K562 (cell line): ENCODE data around the gene BRICD5. TPM values are rescaled to one million over a fixed set of nuclear protein-coding genes. Genes with fewer than 3 reads are reported as not detected.

Experiments used
- ADNP ChIP-seq: fragments of 200-800 bp; sonication (Bioruptor generic); IDR thresholded peaks from 2 replicates; pipeline ENCODE4 v1.6.1; 2016; ENCODE audit warnings: missing genetic modification characterization, missing compliant biosample characterization
- CXXC5 ChIP-seq: fragments of 250-450 bp; sonication (Bioruptor Pico); IDR thresholded peaks from 2 replicates; pipeline ENCODE4 v1.8.0; 2022; ENCODE audit warnings: inconsistent platforms, mild to moderate bottlenecking, moderate library complexity
- ESRRA ChIP-seq: fragments of 450-650 bp; IDR thresholded peaks from 2 replicates; pipeline ENCODE4 v1.6.1; 2014; ENCODE audit warnings: low read depth, mild to moderate bottlenecking, moderate library complexity, borderline replicate concordance
- HDAC2 ChIP-seq: fragments of 450-650 bp; IDR thresholded peaks from 2 replicates; pipeline ENCODE4 v1.6.1; 2016; ENCODE audit warnings: mild to moderate bottlenecking
- HDGF ChIP-seq: fragments of 450-650 bp; IDR thresholded peaks from 2 replicates; pipeline ENCODE4 v1.6.1; 2016
- KLF6 ChIP-seq: fragments of 250-450 bp; sonication (Bioruptor Pico); IDR thresholded peaks from 2 replicates; pipeline ENCODE4 v1.4.0; 2020; ENCODE audit warnings: mild to moderate bottlenecking, moderate library complexity, borderline replicate concordance
- MAZ ChIP-seq, 2 experiments: fragments of 450-650 bp in 1 of 2; sonication (generic) in 1 of 2; formaldehyde crosslinking; IDR thresholded peaks in 1 of 2; conservative IDR thresholded peaks in 1 of 2; 2 replicates each; pipeline versions ENCODE4 v1.4.0 to v1.5.0; 2020; ENCODE audit warnings: mild to moderate bottlenecking in 1 of 2, missing genetic modification reagents in 1 of 2
- MIER1 ChIP-seq: fragments of 450-650 bp; IDR thresholded peaks from 2 replicates; pipeline ENCODE4 v1.6.1; 2016; ENCODE audit warnings: antibody characterized with exemption, mild to moderate bottlenecking, low read depth
- MYNN ChIP-seq, 2 experiments: sonication (generic); formaldehyde crosslinking in 1 of 2; IDR thresholded peaks; 2 replicates each; pipeline versions ENCODE4 v1.5.0 to v1.6.1; 2016 to 2020; ENCODE audit warnings: antibody characterized with exemption in 1 of 2, missing genetic modification reagents in 1 of 2
- NFIC ChIP-seq: fragments of 450-650 bp; IDR thresholded peaks from 2 replicates; pipeline ENCODE4 v1.6.1; 2017; ENCODE audit warnings: mild to moderate bottlenecking, inconsistent platforms
- NR3C1 ChIP-seq: sonication (generic); formaldehyde crosslinking; IDR thresholded peaks from 2 replicates; pipeline ENCODE4 v1.8.1; 2022; ENCODE audit warnings: missing genetic modification reagents
- PHTF2 ChIP-seq: fragments of 250-450 bp; sonication (Bioruptor Pico); IDR thresholded peaks from 2 replicates; pipeline ENCODE4 v1.5.0; 2021; ENCODE audit warnings: mild to moderate bottlenecking
- POLR2AphosphoS2 ChIP-seq: IDR thresholded peaks from 2 replicates; pipeline ENCODE4 v1.6.1; 2012; ENCODE audit warnings: low read length, improper control_type of control experiment
- SAFB2 ChIP-seq: fragments of 200-400 bp; formaldehyde crosslinking; IDR thresholded peaks from 2 replicates; pipeline ENCODE4 v1.6.1; 2018; ENCODE audit warnings: borderline replicate concordance, low read length, low read depth, moderate library complexity; ENCODE audit not compliant: severe bottlenecking
- SMARCA5 ChIP-seq: fragments of 450-650 bp; IDR thresholded peaks from 2 replicates; pipeline ENCODE4 v1.6.1; 2016
- SMC3 ChIP-seq: conservative IDR thresholded peaks from 2 replicates; pipeline ENCODE4 v1.6.1; 2011; ENCODE audit warnings: low read depth, low read length, improper control_type of control experiment; ENCODE audit not compliant: insufficient read depth
- THRAP3 ChIP-seq: fragments of 450-650 bp; IDR thresholded peaks from 2 replicates; pipeline ENCODE4 v1.6.1; 2016; ENCODE audit warnings: mild to moderate bottlenecking, inconsistent platforms, borderline replicate concordance
- TSC22D4 ChIP-seq: fragments of 450-650 bp; IDR thresholded peaks from 2 replicates; pipeline ENCODE4 v1.6.1; 2016; ENCODE audit warnings: missing genetic modification characterization, missing biosample characterization, control low read depth
- ZBED1 ChIP-seq: IDR thresholded peaks from 2 replicates; pipeline ENCODE4 v1.6.1; 2014
- ZBTB5 ChIP-seq: fragments of 450-650 bp; IDR thresholded peaks from 2 replicates; pipeline ENCODE4 v1.6.1; 2017; ENCODE audit warnings: antibody characterized with exemption
- ZNF586 ChIP-seq: fragments of 450-650 bp; formaldehyde crosslinking; conservative IDR thresholded peaks from 2 replicates; pipeline ENCODE4 v1.4.0; 2020; ENCODE audit warnings: mild to moderate bottlenecking, moderate library complexity
- ZNF696 ChIP-seq: fragments of 250-450 bp; sonication (Bioruptor Pico); conservative IDR thresholded peaks from 2 replicates; pipeline ENCODE4 v1.4.0; 2020; ENCODE audit warnings: mild to moderate bottlenecking, moderate library complexity
- ZNF778 ChIP-seq: fragments of 450-650 bp; formaldehyde crosslinking; IDR thresholded peaks from 2 replicates; pipeline ENCODE4 v1.4.0; 2020; ENCODE audit warnings: mild to moderate bottlenecking, moderate library complexity
- polyA plus RNA-seq, 8 experiments: library from polyadenylated mRNA; depleted of rRNA in 4 of 8; stranded (reverse) in 5 of 8; unstranded in 3 of 8; fragments of >200 nt; fragmentation: Nextera tagmentation in 2 of 8; fragmentation: Illumina TruSeq in 1 of 8; extraction: Ambion mirVana in 2 of 8; extraction: Trizol in 1 of 8; gene quantifications; 2 replicates each; pipeline versions ENCODE4 v1.2.1 to v1.2.3, GENCODE V29; 2011 to 2014; ENCODE audit warnings: inconsistent platforms in 1 of 8, missing spikeins in 1 of 8
- total RNA-seq, 7 experiments: library from RNA; depleted of rRNA in 6 of 7; stranded (reverse); fragments of >200 nt in 6 of 7; fragmentation: Illumina TruSeq in 2 of 7; extraction: Trizol in 2 of 7; gene quantifications; 2 replicates each; pipeline versions ENCODE4 v1.2.1 to v1.2.3, GENCODE V29; 2011 to 2021; ENCODE audit warnings: low replicate concordance in 1 of 7
- TF ChIP-seq, protein P1 (sequence below): fragments of 250-450 bp; sonication (Bioruptor Pico); IDR thresholded peaks from 2 replicates; pipeline ENCODE4 v1.4.0; 2020; ENCODE audit warnings: mild to moderate bottlenecking, moderate library complexity
- TF ChIP-seq, protein P2 (sequence below): fragments of 250-450 bp; sonication (Bioruptor Pico); IDR thresholded peaks from 2 replicates; pipeline ENCODE4 v1.4.0; 2020; ENCODE audit warnings: mild to moderate bottlenecking

Gene BRICD5
- total and polyA plus RNA-seq, 9 of the 15 experiments (the other 6 are each of a cell fraction or from before 2014, with no cell fraction given), result 0.24 to 15.1 (median 2.4) TPM; not detected in 1

GRCh38 chr16:2194852-2195321 is 15.8 kb downstream of the BRICD5 start (continued):
- no peak for TF ChIP-seq KLF6 (CRISPR knock-in tag)
- no peak for TF ChIP-seq THRAP3
- no peak for TF ChIP-seq NFIC
- TF ChIP-seq ESRRA, result peak; percentile 87
- TF ChIP-seq SMARCA5, result peak; percentile 96
- peak; percentile 92 for TF ChIP-seq HDAC2
- TF ChIP-seq POLR2AphosphoS2, result no peak
- TF ChIP-seq SAFB2, result no peak
- peak; percentile 48; the same call in 1 of the 2 replicates for TF ChIP-seq ADNP (tag)
- TF ChIP-seq MAZ (CRISPR knock-in tag; conservative IDR thresholded peaks at IDR 0.05 in 1 of 2, IDR thresholded peaks at IDR 0.05 in 1 of 2), result peak in 1 of 2 experiments; percentile 49; a peak in 1 of 4 replicates
- no peak for TF ChIP-seq ZNF696 (CRISPR knock-in tag)
- TF ChIP-seq, protein P1, sequence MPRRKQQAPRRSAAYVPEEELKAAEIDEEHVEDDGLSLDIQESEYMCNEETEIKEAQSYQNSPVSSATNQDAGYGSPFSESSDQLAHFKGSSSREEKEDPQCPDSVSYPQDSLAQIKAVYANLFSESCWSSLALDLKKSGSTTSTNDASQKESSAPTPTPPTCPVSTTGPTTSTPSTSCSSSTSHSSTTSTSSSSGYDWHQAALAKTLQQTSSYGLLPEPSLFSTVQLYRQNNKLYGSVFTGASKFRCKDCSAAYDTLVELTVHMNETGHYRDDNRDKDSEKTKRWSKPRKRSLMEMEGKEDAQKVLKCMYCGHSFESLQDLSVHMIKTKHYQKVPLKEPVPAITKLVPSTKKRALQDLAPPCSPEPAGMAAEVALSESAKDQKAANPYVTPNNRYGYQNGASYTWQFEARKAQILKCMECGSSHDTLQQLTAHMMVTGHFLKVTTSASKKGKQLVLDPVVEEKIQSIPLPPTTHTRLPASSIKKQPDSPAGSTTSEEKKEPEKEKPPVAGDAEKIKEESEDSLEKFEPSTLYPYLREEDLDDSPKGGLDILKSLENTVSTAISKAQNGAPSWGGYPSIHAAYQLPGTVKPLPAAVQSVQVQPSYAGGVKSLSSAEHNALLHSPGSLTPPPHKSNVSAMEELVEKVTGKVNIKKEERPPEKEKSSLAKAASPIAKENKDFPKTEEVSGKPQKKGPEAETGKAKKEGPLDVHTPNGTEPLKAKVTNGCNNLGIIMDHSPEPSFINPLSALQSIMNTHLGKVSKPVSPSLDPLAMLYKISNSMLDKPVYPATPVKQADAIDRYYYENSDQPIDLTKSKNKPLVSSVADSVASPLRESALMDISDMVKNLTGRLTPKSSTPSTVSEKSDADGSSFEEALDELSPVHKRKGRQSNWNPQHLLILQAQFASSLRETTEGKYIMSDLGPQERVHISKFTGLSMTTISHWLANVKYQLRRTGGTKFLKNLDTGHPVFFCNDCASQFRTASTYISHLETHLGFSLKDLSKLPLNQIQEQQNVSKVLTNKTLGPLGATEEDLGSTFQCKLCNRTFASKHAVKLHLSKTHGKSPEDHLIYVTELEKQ (CRISPR knock-in tag), result no peak
- TF ChIP-seq, protein P2, sequence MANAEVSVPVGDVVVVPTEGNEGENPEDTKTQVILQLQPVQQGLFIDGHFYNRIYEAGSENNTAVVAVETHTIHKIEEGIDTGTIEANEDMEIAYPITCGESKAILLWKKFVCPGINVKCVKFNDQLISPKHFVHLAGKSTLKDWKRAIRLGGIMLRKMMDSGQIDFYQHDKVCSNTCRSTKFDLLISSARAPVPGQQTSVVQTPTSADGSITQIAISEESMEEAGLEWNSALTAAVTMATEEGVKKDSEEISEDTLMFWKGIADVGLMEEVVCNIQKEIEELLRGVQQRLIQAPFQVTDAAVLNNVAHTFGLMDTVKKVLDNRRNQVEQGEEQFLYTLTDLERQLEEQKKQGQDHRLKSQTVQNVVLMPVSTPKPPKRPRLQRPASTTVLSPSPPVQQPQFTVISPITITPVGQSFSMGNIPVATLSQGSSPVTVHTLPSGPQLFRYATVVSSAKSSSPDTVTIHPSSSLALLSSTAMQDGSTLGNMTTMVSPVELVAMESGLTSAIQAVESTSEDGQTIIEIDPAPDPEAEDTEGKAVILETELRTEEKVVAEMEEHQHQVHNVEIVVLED (CRISPR knock-in tag), result no peak
- TF ChIP-seq NR3C1 (CRISPR knock-in tag), result no peak
- TF ChIP-seq HDGF, result 0 out of 2 replicates have a peak, but pooled peaks have one; percentile 42
- TF ChIP-seq ZNF778, result no peak
- TF ChIP-seq MYNN (IDR thresholded peaks at IDR 0.05), result 0 out of 2 replicates have a peak, but pooled peaks have one; percentile 23
- no peak for TF ChIP-seq MYNN (CRISPR knock-in tag; IDR thresholded peaks at IDR 0.05)
- TF ChIP-seq ZBED1, result no peak
- TF ChIP-seq MIER1, result no peak
- peak; percentile 17; the same call in 1 of the 2 replicates for TF ChIP-seq CXXC5 (CRISPR knock-in tag)
- TF ChIP-seq ZBTB5, result no peak
- no peak for TF ChIP-seq ZNF586 (CRISPR knock-in tag)
- TF ChIP-seq PHTF2 (CRISPR knock-in tag), result no peak
- no peak for TF ChIP-seq TSC22D4 (tag)
- TF ChIP-seq SMC3, result peak; percentile 48; the same call in 1 of the 2 replicates
